Medulla oblongata (tissue), 1 donor: ENCODE results near the gene ROBO2.
"Not testable (repeated sequence)": the region's sequence is repeated elsewhere in the genome, so short reads cannot be mapped to it uniquely, and the experiment has no call there.

Experiments used
- DNase-seq: peaks from one replicate; pipeline ENCODE4 v3.0.0-alpha.2; 2015; ENCODE audit errors: extremely low spot score

Gene ROBO2

GRCh38 chr3:77338195-77338594 is 298.3 kb downstream of the ROBO2 start:
- no peak for DNase-seq

DNA sequence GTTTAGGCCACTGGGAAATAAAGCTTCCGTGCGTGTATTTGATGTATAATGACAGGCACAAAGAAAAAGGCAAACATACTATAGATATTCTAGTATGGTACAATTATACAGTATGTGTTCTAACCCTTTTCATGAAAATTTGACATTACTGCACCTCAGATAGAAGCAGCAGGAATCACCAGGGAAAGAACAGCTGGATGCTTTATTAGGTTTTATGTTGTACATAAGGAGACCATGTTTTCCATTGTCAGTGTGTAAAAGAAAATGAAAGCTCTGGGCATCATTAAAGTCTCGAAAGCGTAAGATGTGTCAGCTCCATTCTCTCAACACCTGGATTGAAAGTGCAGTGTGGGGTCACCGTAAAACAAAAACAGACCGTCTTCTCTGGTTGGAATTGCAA is 302.1 kb downstream of the ROBO2 start:
- no peak for DNase-seq

- DNase-seq = no peak
These were observed 302.8 kb downstream of the ROBO2 start for GRCh38 chr3:77342688-77343087.

DNA sequence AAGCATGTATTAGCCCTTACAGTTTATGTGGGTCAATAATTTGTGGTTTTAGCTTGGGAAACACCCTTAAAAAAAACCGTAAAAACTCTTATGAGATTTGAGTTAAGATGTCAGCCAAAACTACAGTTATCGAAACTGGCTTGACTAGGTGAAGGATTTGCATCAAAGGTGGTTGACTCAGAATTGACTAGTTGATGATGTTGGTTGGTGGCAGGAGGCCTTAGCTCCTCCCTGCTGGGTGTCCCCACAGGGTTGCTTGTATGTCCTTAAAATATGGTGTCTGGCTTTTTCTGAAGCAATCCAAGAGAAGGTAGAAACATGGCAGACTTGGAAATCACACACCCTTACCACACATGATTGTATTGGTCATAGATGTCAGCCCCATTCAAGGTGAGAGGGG is 305.1 kb downstream of the ROBO2 start:
- no peak for DNase-seq

DNA sequence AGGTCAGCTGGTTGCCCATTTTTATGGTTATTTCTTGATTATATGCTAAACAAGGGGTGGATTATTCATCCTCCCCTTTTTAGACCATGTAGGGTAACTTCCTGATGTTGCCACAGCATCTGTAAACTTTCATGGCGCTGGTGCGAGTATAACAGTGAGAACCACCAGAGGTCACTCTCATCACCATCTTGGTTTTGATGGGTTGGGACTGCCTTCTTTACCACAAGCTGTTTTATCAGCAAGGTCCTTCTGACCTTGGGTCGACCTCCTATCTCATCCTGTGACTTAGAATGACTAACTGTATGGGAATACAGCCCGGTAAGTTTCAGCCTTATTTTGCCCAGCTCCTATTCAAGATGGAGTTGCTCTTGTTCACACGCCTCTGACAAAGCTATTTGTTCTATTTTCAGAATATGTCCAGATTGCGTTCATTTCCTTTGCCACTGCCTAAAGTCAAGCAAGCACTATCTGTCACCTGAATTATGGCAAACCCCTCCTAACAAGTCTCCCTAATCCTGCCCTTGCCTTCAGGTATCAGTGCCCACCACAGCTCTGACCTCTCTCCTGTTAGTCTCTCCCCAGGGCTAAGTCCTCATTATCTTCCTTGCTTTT is 308.5 kb downstream of the ROBO2 start:
- DNase-seq = peak; percentile 18

DNA sequence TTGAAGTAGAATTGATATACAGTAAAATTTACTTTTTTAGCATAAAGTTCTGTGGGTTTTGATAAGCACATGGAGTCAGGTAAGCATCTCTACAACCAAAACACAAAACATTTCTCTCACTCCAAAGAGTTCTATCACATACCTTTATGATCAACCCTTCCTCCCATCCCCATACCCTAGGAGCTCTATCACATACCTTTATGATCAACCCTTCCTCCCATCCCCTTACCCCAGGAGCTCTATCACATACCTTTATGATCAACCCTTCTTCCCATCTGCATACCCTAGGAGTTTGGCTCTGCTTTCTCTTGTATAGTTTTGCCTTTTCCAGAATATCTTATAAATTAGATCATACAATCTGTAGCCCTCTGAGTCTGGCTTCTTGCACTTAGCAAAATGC is 315.1 kb downstream of the ROBO2 start:
- no peak for DNase-seq

DNA sequence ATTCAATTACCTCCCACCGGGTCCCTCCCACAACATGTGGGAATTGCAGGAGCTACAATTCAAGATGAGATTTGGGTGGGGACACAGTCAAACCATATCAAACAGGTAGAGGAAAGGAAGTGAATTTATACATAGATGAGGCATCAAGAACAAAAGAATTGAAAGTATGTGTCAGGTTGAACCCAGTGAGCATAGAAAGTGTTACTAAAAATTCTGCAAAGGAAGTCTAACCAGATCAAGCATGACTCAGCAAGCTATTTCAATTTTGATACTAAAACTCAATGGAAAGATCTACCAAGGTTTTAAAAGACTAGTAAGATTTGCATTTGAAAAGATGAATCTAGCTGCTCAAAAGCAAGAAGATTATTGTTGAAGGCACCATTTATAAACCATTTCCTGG is 323.0 kb downstream of the ROBO2 start:
- no peak for DNase-seq

- no peak for DNase-seq
These were observed 325.3 kb downstream of the ROBO2 start for GRCh38 chr3:77365152-77365551.

DNA sequence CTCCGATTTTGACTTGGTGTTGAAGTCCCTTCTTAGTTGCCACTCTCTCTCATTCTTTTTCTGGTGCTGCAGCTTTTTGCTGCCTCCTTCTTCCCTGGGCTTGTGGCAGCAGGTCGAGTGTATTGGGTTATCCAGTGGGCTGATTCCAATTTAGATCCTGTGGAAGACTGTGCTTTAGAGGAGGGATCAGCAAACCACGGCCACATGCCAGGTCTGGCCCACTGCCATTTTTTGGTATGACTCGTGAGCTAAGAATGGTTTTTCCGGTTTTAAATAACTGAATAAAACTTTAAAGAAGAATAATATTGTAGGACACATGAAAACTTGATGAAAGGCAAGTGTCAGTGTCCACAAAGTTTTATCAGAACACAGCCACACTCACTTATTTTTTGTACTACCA is 330.5 kb downstream of the ROBO2 start:
- DNase-seq = no peak

DNA sequence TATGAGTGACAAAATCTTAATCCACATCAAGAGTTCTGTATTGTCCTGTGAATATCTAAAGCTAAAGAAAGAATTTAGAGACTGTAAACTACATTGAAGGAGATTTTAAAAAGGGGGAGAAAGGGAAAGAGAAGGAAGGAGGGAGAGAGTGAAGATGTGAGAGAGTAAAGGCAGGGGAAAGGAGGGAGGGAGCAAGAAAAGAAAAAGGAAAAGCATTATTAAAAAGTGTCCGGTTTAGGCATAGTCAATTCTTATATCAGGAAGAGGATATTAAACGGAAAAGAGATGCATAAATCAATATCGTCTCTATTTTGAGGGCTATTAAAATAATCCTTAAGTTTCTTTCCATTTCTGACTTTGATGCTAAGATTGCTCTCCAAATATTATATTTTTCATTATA is 332.1 kb downstream of the ROBO2 start:
- no peak for DNase-seq

GRCh38 chr3:77372634-77373346 is 332.9 kb downstream of the ROBO2 start:
- no peak for DNase-seq

GRCh38 chr3:77373619-77374018 is 333.7 kb downstream of the ROBO2 start:
- no peak for DNase-seq

GRCh38 chr3:77376511-77376910 is 336.6 kb downstream of the ROBO2 start:
- no peak for DNase-seq

DNA sequence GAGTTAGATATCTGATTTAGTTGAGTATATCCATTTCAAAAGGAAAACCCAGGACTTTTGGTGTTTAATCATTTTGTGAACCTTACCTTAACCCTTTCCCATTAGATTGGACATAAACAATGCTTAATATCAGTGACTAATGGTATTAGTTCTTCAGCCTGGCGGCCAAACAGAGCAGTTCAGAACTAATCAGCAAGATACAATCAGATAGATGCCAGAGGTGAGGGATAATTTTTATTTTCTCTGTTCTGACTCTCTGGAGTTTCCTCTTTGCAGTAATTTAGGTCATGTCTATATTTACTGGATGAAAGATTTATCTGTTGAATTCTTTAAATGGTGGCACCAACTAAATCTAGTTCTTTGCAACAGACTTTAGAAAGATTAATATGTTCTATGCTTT is 337.8 kb downstream of the ROBO2 start:
- no peak for DNase-seq

GRCh38 chr3:77380136-77380535 is 340.2 kb downstream of the ROBO2 start:
- DNase-seq = no peak

DNA sequence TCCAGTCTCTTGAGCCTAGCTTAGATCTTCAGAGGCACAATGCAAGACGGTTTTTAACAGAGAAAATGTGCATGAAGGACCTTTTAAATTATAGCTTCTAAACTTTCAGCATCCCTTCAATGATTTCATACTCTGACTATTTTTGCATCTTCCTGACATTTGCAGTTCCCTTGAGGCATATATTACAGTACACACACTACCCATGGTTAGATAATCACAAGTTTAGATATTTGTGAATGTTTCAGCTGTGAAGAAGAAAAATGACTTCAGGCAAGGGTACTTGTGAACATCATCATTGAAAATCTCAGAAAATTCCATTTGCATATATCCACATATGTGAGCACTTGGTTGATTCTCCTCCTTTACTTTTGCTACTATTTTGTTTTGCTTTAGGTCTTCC is 341.5 kb downstream of the ROBO2 start:
- DNase-seq = no peak

DNA sequence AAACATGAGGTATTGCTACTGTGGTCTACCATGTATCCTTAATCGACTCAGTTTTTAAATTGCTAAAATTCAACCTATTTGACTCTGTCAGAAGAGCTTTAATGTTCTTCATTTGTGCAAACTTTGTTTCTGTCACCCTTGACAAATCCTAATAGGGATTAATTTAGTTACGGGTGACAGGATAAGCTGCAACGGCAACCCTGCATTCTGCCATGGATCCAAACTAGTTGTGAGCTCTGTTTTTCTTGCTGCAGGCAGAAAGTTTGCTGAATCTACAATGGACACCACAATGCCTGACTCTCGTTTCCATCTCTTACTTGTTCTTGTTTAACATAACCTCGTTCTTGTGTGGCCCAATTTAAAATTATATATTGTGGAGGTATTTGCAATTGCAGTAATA is 352.3 kb downstream of the ROBO2 start:
- DNase-seq = no peak

DNA sequence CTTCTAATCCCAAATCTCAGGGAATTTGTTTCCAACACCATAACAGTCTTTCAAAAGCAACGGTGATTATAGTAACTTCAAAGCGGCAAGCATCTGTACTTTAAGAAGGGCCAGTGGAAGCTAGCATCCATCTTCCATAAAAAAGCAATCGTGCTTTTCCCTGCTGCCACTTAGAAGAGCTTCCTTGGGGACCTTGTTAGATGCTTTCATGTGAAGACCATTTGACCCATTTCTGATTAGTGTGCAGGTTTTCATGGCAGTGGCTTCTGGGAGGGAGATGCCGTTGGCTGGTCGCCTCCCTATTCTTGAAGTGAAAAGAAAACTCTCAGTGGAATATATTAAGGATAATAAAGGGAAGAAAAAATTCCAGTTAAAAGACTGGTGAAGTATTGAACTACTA is 354.1 kb downstream of the ROBO2 start:
- DNase-seq = no peak

GRCh38 chr3:77404871-77405270 is 365.0 kb downstream of the ROBO2 start:
- no peak for DNase-seq

- no peak for DNase-seq
These were observed 367.5 kb downstream of the ROBO2 start for GRCh38 chr3:77407441-77407840.

- DNase-seq = not testable (repeated sequence)
These were observed 370.4 kb downstream of the ROBO2 start for GRCh38 chr3:77410334-77410733.

DNA sequence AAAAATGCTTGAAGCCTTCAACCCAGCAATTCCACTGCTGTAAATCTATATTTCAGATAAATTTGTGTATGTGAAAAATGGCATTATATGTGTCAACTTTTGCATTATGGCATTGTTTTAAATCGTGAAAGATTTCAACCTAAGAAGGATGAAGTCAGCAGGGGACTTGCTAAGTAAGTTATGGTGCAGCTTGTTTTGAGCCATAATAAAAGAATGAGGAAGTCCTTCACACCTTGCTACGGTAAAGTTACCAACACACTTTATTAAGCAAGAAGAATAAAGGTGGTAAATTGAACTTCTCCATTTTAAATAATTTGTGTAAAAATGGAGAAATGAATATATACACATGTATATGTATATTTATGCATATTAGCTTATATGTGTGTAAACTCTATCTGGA is 371.4 kb downstream of the ROBO2 start:
- no peak for DNase-seq

GRCh38 chr3:77412021-77412438 is 372.1 kb downstream of the ROBO2 start:
- DNase-seq = no peak

DNA sequence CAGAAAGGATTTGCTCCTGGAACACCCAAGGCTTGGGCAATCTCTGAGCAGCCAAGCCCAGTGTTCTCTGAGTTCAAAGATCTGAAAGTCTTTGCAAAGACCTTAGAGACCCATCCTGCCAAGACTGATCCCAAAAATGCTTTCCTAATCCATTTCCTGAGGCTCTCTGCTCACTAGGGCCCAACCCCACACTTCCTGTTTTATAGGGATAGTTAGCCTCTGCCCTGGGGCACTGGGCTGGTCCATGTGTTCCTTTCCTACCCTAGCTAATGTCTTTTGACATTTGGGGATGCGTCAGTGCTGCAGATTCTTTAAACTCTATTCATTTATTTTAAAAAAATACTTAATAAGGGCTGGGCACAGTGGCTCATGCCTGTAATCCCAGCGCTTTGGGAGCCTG is 372.7 kb downstream of the ROBO2 start:
- no peak for DNase-seq
